Left kidney (tissue), 2 donors: ENCODE data around the gene CRACDL. TPM values are rescaled to one million over a fixed set of nuclear protein-coding genes. Genes with fewer than 3 reads are reported as not detected.

Experiments
- DNase-seq: peaks from one replicate; pipeline ENCODE4 v3.0.0-alpha.2; 2013
- polyA plus RNA-seq: library from polyadenylated mRNA; unstranded; fragments of 120-200 nt; gene quantifications from one replicate; pipeline ENCODE4 v1.2.1, GENCODE V29; 2013; ENCODE audit not compliant: insufficient read length

The CRACDL gene
- polyA plus RNA-seq, 1 donor, result 2.5 TPM

- no peak for DNase-seq
Measured at GRCh38 chr2:98854682-98855081, 81.3 kb downstream of the CRACDL start.

DNA sequence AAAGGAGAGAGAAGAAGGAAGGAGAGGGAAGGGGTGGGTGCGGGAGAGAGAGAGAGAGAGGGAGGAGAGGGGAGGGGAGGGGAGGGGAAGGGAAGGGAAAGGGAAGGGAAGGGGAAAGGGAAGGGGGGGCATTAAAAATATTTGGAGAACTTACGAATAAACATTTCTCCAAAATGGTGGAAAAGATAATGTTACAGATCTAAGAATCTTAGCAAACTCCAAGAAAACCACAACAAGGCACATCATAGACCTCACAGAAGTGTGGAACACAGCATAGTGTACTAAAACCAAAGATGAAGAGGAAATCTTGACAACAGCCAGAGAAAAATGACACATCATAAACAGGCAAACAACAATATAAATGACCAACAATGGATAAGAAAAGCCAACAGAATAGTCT lies 83.1 kb downstream of the CRACDL start:
- no peak for DNase-seq

- no peak for DNase-seq
Measured at GRCh38 chr2:98850074-98850473, 86.0 kb downstream of the CRACDL start.

GRCh38 chr2:98849113-98849512 lies 86.9 kb downstream of the CRACDL start:
- no peak for DNase-seq

DNA sequence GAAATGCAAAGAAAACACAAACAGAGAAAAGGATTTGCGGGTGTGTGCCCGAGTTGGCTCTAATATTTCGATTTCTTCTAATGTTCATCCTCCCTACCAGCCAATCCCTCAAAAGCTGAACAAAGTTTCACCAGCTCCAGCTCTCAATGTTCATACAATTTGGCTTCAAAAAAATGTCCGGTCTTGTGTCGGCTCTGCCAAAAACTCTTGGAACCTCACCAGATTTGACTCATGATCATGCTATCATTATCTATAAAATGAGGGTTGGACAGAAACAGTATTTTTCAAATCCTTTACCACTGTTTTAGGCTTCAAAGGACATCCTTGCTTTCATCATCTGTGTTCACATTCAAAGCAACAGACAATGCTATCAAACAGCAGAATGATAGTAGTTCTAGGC lies 88.2 kb downstream of the CRACDL start:
- no peak for DNase-seq

- no peak for DNase-seq
Measured at GRCh38 chr2:98846041-98846440, 90.0 kb downstream of the CRACDL start.

- DNase-seq, result no peak
Measured at GRCh38 chr2:98842136-98842535, 93.9 kb downstream of the CRACDL start.

- DNase-seq, result no peak
Measured at GRCh38 chr2:98839292-98839691, 96.7 kb downstream of the CRACDL start.

DNA sequence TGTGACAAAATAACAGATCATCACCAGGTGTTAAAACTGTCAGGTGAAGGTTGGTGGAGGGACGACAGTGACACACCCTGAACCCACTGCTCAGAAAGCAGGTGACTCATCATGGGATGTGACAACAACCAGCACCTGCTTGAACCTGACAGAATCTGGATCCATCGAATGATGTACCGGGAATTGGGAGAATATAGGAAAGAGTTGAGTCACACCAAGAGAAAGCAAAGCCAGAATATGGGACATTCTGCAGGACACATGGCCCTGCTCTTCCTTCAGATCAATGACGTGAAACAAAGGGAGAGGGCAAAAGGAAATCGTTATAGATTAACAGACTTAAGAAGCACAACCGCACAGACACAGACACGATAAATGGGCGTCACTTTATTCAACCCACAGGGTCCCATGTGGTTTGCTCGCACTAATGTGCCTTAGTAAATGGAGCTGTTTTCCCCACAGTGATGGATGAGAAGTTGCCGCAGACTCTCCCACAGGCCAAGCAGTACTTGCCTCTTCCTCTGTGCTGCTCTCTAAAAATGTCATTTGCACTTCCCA lies 100.1 kb downstream of the CRACDL start:
- DNase-seq, result no peak

DNA sequence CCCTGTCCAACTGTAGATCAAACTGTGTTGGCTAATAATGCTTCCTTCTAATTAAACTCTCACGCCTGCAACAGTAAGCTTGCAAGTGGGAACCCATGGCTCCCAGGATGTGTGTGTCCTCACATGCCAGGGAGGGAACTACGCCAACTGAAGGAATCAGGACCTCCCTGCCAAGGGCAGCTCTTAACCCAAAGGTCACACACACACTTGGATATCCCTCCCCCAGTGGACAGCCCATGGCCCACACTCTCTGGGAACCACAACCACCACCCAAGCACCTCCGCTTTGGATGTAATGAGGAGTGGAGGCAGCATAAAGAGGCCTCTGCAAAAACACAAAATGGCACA lies 102.1 kb downstream of the CRACDL start:
- DNase-seq, result no peak

GRCh38 chr2:98833172-98833916 lies 102.7 kb downstream of the CRACDL start:
- no peak for DNase-seq

DNA sequence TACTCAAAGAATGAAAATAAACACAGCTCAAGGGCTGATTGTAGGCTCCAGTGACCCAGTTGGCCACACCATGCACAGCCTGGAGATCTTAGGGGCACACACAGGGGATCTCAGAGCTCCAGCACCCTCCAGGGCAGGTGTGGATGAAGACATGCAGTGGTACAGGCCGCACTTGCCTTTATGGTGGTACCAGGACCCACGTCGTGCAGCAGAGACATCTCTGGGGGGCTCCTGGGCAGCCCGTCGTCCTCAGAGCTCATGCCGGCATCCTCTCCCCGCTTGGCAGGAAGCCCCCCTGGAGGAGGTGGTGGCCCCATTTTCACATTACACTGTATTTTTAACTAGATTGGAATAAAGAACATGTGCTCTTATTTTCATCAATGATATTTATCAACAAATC lies 103.9 kb downstream of the CRACDL start:
- DNase-seq, result no peak

DNA sequence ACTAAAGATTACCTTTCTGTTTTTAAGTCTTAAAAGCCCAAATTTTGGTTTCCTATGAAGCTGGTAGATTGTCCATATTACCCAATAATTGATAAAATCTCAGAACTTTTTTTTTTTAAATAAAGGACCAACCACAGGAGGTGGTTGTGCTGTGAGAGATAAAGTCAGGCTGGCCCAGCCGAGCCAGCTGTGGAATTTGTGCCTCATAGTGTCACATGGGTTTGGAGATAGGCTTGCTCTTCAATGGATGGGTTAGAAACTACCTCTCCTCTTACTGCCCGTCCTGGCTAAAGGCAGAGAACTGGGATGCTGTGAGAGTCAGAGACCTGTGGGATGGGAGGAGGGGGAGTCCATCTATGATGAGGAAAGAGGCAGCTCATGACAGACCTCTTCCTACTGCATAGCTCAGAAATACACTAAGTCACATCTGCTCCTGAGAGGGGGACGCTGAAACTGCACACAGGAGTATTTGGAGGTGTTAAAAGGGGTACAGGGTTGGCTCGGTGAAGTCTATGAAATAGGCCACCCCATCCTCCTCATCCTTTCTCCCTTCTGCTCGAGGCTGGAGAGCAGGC lies 105.4 kb downstream of the CRACDL start:
- no peak for DNase-seq

DNA sequence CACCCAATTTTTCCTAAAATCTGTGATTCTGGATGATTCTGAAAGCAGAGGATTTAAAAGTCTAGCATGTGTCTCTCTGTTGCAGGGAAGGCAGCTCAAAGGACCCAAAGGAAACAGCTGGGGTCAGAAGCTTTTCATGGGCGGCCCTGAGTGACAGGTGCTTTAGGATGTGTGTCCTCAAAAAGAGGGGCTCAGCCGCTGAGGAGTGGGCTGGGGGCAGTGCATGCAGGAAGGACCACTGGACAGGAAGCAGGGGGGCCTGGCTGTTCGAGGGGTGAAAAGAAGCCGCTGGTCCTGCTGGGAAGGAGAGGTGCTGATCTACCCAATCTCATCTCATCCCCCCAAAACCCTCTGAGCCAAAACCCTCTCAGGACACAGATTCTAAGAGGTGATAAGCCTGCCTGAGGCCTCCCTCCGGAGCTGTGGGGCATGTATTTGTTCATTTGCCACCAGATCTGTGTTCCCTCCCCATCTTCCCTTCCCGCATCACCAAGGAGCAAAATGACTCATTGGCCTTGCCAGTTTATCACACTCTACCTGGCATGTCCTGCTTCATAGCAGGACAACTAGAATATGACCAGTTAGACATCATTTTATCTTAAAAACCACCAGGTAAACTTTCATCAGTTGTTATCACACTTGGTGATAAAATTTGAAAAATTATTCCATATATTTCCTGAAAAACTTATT lies 106.3 kb downstream of the CRACDL start:
- no peak for DNase-seq

GRCh38 chr2:98828793-98829371 lies 107.1 kb downstream of the CRACDL start:
- DNase-seq, result no peak

DNA sequence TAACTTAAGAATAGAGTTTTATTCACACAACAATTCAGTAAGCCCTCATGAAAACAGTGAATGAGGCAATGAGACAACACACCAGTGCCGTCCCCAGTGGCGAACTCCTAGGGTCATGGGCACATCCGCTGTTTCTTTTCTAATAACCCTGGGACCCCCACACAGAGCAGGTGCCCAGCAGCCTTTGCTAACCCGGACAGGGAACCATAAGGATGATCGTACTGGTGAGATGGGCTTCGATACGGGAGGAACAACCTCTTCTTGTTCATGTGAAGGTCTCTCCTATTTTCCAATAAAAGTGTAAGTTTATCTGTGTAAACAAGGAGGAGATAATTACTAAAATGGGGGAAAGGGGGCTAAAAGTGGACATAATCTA lies 107.7 kb downstream of the CRACDL start:
- DNase-seq, result no peak

- no peak for DNase-seq
Measured at GRCh38 chr2:98827625-98828368, 108.2 kb downstream of the CRACDL start.

DNA sequence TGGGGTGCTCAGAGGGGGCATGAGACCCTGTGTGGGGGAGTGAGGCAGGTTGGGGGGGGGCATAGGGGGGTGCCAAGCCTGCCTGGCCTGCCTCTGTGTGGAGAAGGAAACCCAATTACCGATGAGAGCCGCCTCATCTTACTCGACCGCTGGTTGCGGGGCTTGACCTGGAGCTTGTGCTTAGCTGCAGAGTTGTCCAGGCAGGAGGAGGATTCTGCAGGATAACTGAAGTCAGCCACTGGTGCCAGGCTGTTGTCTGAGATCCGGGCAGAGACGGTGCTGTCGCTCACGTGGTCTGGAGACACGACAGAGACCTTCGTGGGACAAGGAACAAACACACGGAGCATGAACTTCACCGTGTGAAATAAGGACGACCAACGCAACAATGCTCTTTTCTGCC lies 109.2 kb downstream of the CRACDL start:
- no peak for DNase-seq

DNA sequence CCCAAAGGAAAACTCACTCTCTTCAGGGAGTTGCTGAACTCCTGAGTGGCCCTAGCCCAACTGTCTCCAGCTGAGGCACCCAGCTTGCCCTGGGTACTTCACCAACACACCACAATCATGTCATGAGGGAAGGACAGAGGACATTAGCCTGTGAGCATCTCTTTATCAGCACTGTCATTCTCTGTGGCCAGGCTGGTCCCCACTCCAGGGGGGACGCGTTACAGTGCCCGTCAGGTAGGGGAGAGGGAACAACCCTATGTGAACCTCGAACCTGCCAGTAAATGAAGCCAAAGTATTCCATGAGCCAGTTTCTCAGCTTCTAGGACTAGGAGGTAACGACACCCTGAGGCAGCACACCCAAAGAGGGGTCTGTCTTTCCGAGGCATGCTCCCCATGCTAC lies 110.2 kb downstream of the CRACDL start:
- no peak for DNase-seq

DNA sequence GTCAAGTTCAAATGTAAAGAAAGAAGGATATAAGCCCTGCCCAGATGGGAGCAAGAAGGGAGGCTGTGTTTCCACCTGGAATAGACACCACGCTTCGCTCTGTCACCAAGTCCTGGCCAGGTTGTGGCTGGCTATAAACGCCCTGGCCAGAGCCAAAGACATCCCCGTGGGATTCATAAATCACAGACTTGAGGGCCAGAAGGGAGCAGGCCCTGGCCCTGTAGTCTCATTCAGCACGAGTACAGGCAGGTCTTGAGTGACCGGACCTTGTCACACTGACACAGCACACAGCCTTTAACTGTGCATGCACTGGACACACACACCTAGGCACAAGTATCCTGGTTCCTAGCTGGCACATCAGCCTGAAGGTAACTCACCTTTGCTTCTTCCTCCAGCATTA lies 110.6 kb downstream of the CRACDL start:
- no peak for DNase-seq

GRCh38 chr2:98825020-98825350 lies 111.0 kb downstream of the CRACDL start:
- DNase-seq, result no peak

DNA sequence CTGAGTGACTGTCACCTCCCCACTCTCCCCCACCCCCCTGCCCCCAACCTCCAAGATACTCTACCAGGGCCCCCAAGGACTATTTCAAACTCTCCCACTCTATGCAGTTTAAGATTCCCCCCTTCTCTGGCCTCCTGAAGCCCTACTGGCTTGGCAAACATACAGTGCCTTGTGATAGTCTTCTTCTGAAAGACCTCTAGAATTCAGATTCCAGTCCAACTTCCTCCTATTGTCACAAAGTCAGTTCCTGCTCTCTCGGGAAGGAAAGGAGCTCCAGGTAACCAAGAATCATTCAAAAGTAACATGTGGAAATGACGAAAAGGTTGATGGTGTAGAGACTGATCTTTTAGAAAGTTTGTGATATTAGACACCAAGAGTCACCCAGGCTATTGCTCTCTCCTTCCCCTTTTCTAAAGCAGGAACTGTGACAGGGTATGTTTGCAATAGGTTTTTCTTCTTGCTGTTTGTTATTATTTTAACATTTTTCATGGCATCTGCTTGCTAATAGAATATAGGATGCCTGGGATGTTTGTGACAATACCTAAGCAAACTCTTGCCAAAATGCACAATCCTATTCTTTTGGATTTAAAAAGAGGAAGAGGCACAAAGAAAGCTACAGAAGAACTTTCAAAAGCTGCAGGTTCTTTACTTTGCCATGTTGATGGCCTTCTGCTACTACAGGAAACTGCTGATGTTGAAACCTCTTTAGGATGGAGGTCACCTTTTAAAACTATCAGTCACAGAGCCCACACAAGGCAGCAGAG lies 111.6 kb downstream of the CRACDL start:
- no peak for DNase-seq
